Measurements from ENCODE around the gene ILK. TPM values are rescaled to one million over a fixed set of nuclear protein-coding genes. Genes with fewer than 3 reads are reported as not detected.

Gene ILK
- total RNA-seq, 4 donors from 2014 or later: 139 to 148 (median 140) TPM

- no peaks in the 10 kb centered on the region for H3K36me3 ChIP-seq
- H3K27me3 ChIP-seq: peaks cover 0 to 22% of the 10 kb centered on the region in 2 donors
- H3K27ac ChIP-seq: peak overlapping the region in 3 of 4 donors; percentile 60 to 74 (median 72)
- DNase-seq (ENCODE audit: low spot score in 2 of 2): peak in 1 of 2 donors; percentile 72
- WGBS, 2 donors: 51 to 52% methylated on average over 3 of the region's 3 CpGs
- TF ChIP-seq EP300 (IDR thresholded peaks at IDR 0.05): peak in 1 of 2 donors; percentile 27
- no peak for TF ChIP-seq POLR2A (IDR thresholded peaks at IDR 0.05)
- no peak for TF ChIP-seq CTCF (IDR thresholded peaks at IDR 0.05)
- H3K9me3 ChIP-seq: no peaks in the 10 kb centered on the region
- peaks cover 0 to 38% (median 28%) of the 10 kb centered on the region in 4 donors for H3K4me1 ChIP-seq
- no peak overlapping the region for H3K4me3 ChIP-seq
These were observed 43.0 kb downstream of the ILK start for GRCh38 chr11:6646576-6646917.

- H3K4me1 ChIP-seq: peaks cover 0 to 38% (median 28%) of the 10 kb centered on the region in 4 donors
- H3K36me3 ChIP-seq: no peaks in the 10 kb centered on the region
- DNase-seq (ENCODE audit: low spot score in 2 of 2): no peak
- H3K27me3 ChIP-seq: peaks cover 0 to 22% of the 10 kb centered on the region in 2 donors
- no peak overlapping the region for H3K4me3 ChIP-seq
- TF ChIP-seq EP300 (IDR thresholded peaks at IDR 0.05) (no peak), CTCF (IDR thresholded peaks at IDR 0.05) (no peak), POLR2A (IDR thresholded peaks at IDR 0.05) (no peak)
- peak overlapping the region in 3 of 4 donors; percentile 60 to 74 (median 72) for H3K27ac ChIP-seq
- 55 to 59% methylated on average over 9 of the region's 9 CpGs for WGBS, 2 donors
- no peaks in the 10 kb centered on the region for H3K9me3 ChIP-seq
These were observed 43.5 kb downstream of the ILK start for GRCh38 chr11:6646918-6647679.

GRCh38 chr11:6647836-6648235 is 44.3 kb downstream of the ILK start:
- Histone ChIP-seq H3K9me3 (no peaks in the 10 kb centered on the region), H3K27ac (peak overlapping the region in 2 of 4 donors; percentile 60 to 74), H3K36me3 (no peaks in the 10 kb centered on the region), H3K4me1 (peaks cover 0 to 42% (median 28%) of the 10 kb centered on the region in 4 donors), H3K4me3 (no peak overlapping the region), H3K27me3 (peaks cover 0 to 22% of the 10 kb centered on the region in 2 donors)
- 80 to 93% methylated on average over 2 of the region's 2 CpGs for WGBS, 2 donors
- TF ChIP-seq CTCF (IDR thresholded peaks at IDR 0.05) (no peak), EP300 (IDR thresholded peaks at IDR 0.05) (no peak)
- DNase-seq (ENCODE audit: low spot score in 2 of 2): no peak

- peaks cover 0 to 28% of the 10 kb centered on the region in 2 donors for H3K27me3 ChIP-seq
- H3K4me1 ChIP-seq: peaks cover 0 to 47% (median 28%) of the 10 kb centered on the region in 4 donors
- H3K36me3 ChIP-seq: no peaks in the 10 kb centered on the region
- no peak overlapping the region for H3K27ac ChIP-seq
- no peak for DNase-seq (ENCODE audit: low spot score in 2 of 2)
- TF ChIP-seq POLR2A (IDR thresholded peaks at IDR 0.05) (no peak), CTCF (IDR thresholded peaks at IDR 0.05) (no peak)
- no peak overlapping the region for H3K4me3 ChIP-seq
- 56 to 73% methylated on average over 1 of the region's 1 CpG for WGBS, 2 donors
- H3K9me3 ChIP-seq: no peaks in the 10 kb centered on the region
These were observed 44.9 kb downstream of the ILK start for GRCh38 chr11:6648501-6648900.

GRCh38 chr11:6650104-6650503 is 46.5 kb downstream of the ILK start:
- peaks cover 0 to 33% of the 10 kb centered on the region in 2 donors for H3K27me3 ChIP-seq
- peaks cover 0 to 63% (median 29%) of the 10 kb centered on the region in 4 donors for H3K4me1 ChIP-seq
- TF ChIP-seq EP300 (IDR thresholded peaks at IDR 0.05): no peak
- TF ChIP-seq CTCF (IDR thresholded peaks at IDR 0.05): no peak
- no peak for TF ChIP-seq POLR2A (IDR thresholded peaks at IDR 0.05)
- H3K4me3 ChIP-seq: no peak overlapping the region
- no peak overlapping the region for H3K27ac ChIP-seq
- no peaks in the 10 kb centered on the region for H3K9me3 ChIP-seq
- DNase-seq (ENCODE audit: low spot score in 2 of 2): no peak
- no peaks in the 10 kb centered on the region for H3K36me3 ChIP-seq

All from tibial nerve (tissue), 4 donors.